Osteoblast (primary cell): ENCODE results near the gene ATG16L2. TPM values are rescaled to one million over a fixed set of nuclear protein-coding genes. Genes with fewer than 3 reads are reported as not detected.

Source experiments
- DNase-seq: peaks from one replicate; pipeline ENCODE4 v3.0.0; 2011; ENCODE audit warnings: low spot score, mixed read lengths; ENCODE audit not compliant: insufficient read length; ENCODE audit errors: missing footprints
- H2AFZ ChIP-seq: 2 replicates; pipeline ENCODE4 v1.6.0; 2011; ENCODE audit warnings: mild to moderate bottlenecking, low read length
- H3K27ac ChIP-seq: 2 replicates; pipeline ENCODE4 v1.5.1; 2011; ENCODE audit warnings: mild to moderate bottlenecking, low read depth, low read length, moderate library complexity
- H3K27me3 ChIP-seq: 2 replicates; pipeline ENCODE4 v1.6.0; 2012; ENCODE audit warnings: mild to moderate bottlenecking, control low read depth, inconsistent platforms, low read length, moderate library complexity; ENCODE audit not compliant: insufficient read depth
- H3K36me3 ChIP-seq: 2 replicates; pipeline ENCODE4 v1.5.1; 2011; ENCODE audit warnings: mild to moderate bottlenecking, low read length, control low read depth, moderate library complexity; ENCODE audit not compliant: insufficient read depth
- H3K4me1 ChIP-seq: 2 replicates; pipeline ENCODE4 v1.5.1; 2011; ENCODE audit warnings: mild to moderate bottlenecking, low read length, control low read depth, moderate library complexity; ENCODE audit not compliant: insufficient read depth
- H3K4me2 ChIP-seq: 2 replicates; pipeline ENCODE4 v1.6.0; 2011; ENCODE audit warnings: mild to moderate bottlenecking, low read length; ENCODE audit not compliant: insufficient read depth
- H3K4me3 ChIP-seq: fragments of 200-600 bp; sonication (generic); 3 replicates; pipeline ENCODE4 v1.5.1; 2012; ENCODE audit warnings: mild to moderate bottlenecking, low read length, inconsistent platforms; ENCODE audit not compliant: insufficient read depth
- H3K79me2 ChIP-seq: 2 replicates; pipeline ENCODE4 v1.6.0; 2012; ENCODE audit warnings: mild to moderate bottlenecking, low read length, control low read depth, inconsistent platforms; ENCODE audit not compliant: insufficient read depth
- H3K9me3 ChIP-seq: 2 replicates; pipeline ENCODE4 v1.5.1; 2011; ENCODE audit warnings: low read depth, low read length, control low read depth
- H4K20me1 ChIP-seq: 2 replicates; pipeline ENCODE4 v1.6.0; 2012; ENCODE audit warnings: mild to moderate bottlenecking, low read length, control low read depth; ENCODE audit not compliant: insufficient read depth
- CTCF ChIP-seq: IDR thresholded peaks from 2 replicates; pipeline ENCODE4 v1.5.1; 2011; ENCODE audit warnings: mild to moderate bottlenecking, low read depth, low read length, moderate library complexity; ENCODE audit errors: extremely low read depth
- total RNA-seq: library from RNA; depleted of rRNA; stranded (reverse); fragments of >200 nt; gene quantifications from 2 replicates; pipeline ENCODE4 v1.2.3, GENCODE V29; 2012

Gene ATG16L2
- total RNA-seq, 1 donor, result 11.9 TPM

- peaks cover 30% of the 10 kb centered on the region for H3K4me1 ChIP-seq
- no peak overlapping the region for H3K27ac ChIP-seq
- H3K27me3 ChIP-seq, result no peaks in the 10 kb centered on the region
- no peaks in the 10 kb centered on the region for H3K36me3 ChIP-seq
- H3K4me2 ChIP-seq, result no peak overlapping the region
- DNase-seq, result no peak
- H2AFZ ChIP-seq, result no peak overlapping the region
- H3K9me3 ChIP-seq, result no peaks in the 10 kb centered on the region
- H3K79me2 ChIP-seq, result peaks cover 6% of the 10 kb centered on the region
- no peak overlapping the region for H3K4me3 ChIP-seq
- TF ChIP-seq CTCF, result no peak
- peaks cover 4% of the 10 kb centered on the region for H4K20me1 ChIP-seq
Observed at GRCh38 chr11:72859126-72859525, 44.9 kb downstream of the ATG16L2 start.

- Histone ChIP-seq H2AFZ (no peak overlapping the region), H3K4me2 (no peak overlapping the region), H3K36me3 (no peaks in the 10 kb centered on the region), H3K9me3 (no peaks in the 10 kb centered on the region), H3K27me3 (no peaks in the 10 kb centered on the region), H3K4me3 (no peak overlapping the region), H4K20me1 (no peaks in the 10 kb centered on the region), H3K79me2 (peaks cover 2% of the 10 kb centered on the region), H3K4me1 (peaks cover 37% of the 10 kb centered on the region), H3K27ac (no peak overlapping the region)
- TF ChIP-seq CTCF, result no peak
- DNase-seq, result no peak
Observed at GRCh38 chr11:72860010-72860409, 45.8 kb downstream of the ATG16L2 start.

GRCh38 chr11:72860592-72860991 lies 46.4 kb downstream of the ATG16L2 start:
- Histone ChIP-seq H3K36me3 (no peaks in the 10 kb centered on the region), H3K9me3 (no peaks in the 10 kb centered on the region), H3K4me3 (no peak overlapping the region), H3K4me2 (no peak overlapping the region), H3K4me1 (peaks cover 43% of the 10 kb centered on the region), H3K27me3 (no peaks in the 10 kb centered on the region), H4K20me1 (no peaks in the 10 kb centered on the region), H2AFZ (no peak overlapping the region), H3K79me2 (peaks cover 2% of the 10 kb centered on the region), H3K27ac (no peak overlapping the region)
- no peak for DNase-seq
- no peak for TF ChIP-seq CTCF

- Histone ChIP-seq H3K9me3 (no peaks in the 10 kb centered on the region), H3K36me3 (peaks cover 10% of the 10 kb centered on the region), H2AFZ (no peak overlapping the region), H3K4me2 (no peak overlapping the region), H3K79me2 (peaks cover 2% of the 10 kb centered on the region), H3K27ac (no peak overlapping the region), H3K27me3 (no peaks in the 10 kb centered on the region), H3K4me3 (no peak overlapping the region), H3K4me1 (peaks cover 33% of the 10 kb centered on the region), H4K20me1 (peaks cover 3% of the 10 kb centered on the region)
- no peak for DNase-seq
- TF ChIP-seq CTCF, result no peak
Observed at GRCh38 chr11:72863091-72863490, 48.9 kb downstream of the ATG16L2 start.
